Hematopoietic multipotent progenitor cell treated with erythropoietin and hydrocortisone succinate and interleukin-3 and kit ligand, for 17 days (in vitro differentiated cells): ENCODE data around the gene REEP1.
"Not testable (repeated sequence)": the region's sequence is repeated elsewhere in the genome, so short reads cannot be mapped to it uniquely, and the experiment has no call there.

Experiments
- DNase-seq: peaks from one replicate; pipeline ENCODE4 v3.0.0-alpha.2; 2015; ENCODE audit warnings: low spot score

REEP1 gene

GRCh38 chr2:86283411-86284030 lies 53.9 kb downstream of the REEP1 start:
- DNase-seq: no peak

DNA sequence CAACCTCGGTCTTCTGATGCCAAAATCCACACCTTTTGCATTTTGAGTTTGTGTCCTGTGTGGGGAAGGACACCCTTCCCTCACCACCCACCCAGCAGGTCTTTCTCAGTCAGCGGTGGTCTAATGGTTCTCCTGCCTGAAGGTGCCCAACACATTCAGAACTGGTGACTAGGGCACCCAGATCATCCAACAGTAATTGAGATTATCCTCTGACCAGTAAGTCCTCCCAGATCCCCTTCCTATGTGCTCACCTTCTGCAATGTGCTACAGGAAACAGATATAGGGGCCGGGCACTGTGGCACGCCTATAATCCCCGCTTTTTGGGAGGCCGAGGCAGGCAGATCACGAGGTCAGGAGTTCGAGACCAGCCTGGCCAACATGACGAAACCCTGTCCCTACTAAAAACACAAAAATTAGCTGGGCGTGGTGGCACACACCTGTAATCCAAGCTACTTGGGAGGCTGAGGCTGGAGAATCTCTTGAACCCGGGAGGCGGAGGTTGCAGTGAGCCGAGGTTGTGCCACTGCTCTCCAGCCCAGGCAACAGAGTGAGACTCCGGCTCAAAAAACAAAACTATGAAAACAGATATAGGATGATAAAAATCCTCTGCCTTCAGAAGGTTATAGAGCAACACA lies 56.2 kb downstream of the REEP1 start:
- no peak for DNase-seq

- DNase-seq: no peak
Measured at GRCh38 chr2:86280191-86280667, 57.2 kb downstream of the REEP1 start.

- no peak for DNase-seq
Measured at GRCh38 chr2:86275962-86276361, 61.5 kb downstream of the REEP1 start.

DNA sequence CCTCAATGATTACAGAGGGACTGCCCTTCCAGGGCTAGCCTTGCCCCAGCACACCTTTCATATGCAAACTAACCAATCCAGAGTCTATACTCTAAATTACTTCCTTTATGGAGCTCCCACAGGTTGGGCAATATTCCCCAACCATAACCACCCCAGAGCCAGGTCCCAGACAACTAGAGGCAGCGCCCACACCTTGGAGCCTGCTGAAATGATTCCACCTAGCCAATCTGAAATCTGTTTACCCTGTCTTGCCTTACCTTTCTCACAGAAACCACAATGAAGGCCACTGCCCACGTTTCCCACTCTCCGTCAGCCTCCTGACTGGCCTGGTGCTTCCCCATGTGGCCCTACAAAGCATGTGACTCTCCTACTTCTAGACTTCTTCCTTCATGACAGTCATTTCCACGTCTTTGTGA lies 62.0 kb downstream of the REEP1 start:
- DNase-seq: no peak

- no peak for DNase-seq
Measured at GRCh38 chr2:86274918-86275275, 62.5 kb downstream of the REEP1 start.

GRCh38 chr2:86274265-86274917 lies 63.0 kb downstream of the REEP1 start:
- DNase-seq: no peak

DNA sequence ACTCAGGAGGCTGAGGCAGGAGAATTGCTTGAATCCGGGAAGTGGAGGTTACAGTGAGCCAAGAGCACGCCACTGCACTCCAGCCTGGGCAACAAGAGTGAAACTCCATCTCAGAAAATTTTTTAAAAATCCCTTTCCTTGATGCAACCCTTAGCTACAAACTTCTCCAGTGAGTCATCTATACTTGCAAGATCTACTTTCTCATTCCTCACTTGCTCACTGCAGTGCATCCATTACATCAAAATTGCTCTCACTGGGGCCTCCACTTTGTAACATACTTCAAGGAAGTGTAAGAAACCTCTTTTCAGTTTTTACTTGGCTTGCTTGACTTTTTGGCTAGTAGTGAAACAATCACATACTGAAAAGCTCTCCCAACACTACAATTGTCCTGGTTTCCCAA lies 65.3 kb downstream of the REEP1 start:
- no peak for DNase-seq

DNA sequence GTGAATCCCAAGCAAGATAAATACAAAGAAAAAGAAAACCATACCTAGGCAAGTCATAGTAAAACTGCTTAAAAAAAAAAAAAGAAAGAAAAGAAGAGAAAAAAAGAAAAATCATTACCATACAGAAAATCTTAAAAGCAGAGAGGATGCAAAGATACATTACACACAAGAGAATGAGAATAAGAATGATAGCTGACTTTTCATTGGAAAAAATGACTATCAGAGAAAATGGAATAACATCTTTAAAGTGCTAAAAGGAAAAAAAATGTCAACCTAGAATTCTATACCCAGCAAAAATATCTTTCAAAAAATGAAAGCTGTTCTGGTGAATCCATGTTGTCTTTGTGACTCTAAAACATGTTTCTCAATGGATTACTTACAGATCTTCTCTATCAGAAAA lies 66.2 kb downstream of the REEP1 start:
- DNase-seq: no peak

GRCh38 chr2:86263956-86264355 lies 73.5 kb downstream of the REEP1 start:
- no peak for DNase-seq

DNA sequence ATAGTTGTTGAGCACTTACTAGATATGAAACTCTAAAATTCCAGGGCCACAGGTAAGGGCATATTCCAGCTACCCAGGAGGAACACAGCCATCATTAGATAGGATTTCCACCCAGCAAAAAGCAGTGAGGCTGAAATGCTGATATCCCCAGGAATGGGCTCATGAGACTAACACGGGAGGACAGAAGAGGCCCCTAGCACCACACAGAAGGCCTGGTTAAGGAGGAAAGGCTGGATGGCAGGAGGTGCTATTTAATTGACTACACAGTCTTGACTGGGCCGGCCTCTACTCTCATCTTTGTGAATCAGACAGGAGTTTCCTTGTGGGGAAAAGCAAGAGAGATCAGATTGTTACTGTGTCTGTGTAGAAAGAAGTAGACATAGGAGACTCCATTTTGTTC lies 76.4 kb downstream of the REEP1 start:
- no peak for DNase-seq

DNA sequence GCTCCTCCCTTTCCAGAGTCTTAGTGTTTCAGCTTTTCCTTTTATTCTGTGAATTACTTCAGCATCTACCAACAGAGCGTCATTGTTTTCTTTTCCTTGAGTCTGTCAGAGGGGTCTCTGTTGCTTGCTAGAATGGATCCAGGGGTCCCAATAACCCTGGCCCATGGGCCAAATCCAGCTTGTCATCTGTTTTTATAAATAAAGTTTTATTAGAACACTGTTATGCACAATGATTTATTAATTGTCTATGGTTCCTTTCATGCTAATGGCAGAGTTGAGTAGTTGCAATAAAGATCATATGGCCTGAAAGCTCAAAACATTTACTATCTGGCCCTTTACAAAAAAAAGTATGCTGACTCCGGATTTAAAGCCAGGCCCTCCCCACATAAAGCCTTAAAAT lies 79.3 kb downstream of the REEP1 start:
- no peak for DNase-seq

DNA sequence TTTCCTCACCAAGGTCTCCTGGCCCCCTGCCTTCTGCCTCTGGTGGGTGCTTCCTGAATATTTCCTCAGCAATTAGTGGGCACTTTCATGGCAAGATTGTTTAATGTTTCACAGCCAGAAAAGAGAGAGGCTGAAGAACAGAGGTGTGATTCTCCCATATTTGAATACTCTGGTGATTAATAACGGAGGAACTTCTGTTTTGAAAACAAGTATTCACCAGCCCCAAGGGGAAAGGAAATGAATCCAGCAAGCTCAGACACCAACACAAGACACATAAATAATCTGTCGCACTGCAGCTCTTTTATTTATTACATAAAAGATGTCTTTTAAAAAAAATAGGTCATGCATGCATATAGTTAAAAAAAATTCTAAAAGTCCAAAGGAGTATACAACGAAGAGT lies 80.4 kb downstream of the REEP1 start:
- DNase-seq: no peak

DNA sequence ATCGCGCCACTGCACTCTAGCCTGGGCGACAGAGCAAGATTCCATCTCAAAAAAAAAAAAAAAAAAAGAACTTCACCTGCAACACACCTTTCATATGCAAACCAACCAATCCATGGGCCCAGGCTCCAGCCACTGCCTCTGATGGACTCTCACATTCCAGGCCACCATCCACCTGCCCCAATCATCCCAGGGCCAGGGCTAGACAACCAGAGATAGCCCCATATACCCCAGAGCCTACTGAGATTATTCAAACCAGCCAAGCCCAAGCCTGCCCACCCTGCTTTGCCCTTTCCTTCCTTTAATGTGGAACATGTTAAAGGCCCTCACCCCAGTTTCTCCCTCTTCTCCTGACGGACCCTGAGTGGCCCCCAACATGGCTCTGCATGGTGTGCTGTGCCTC lies 81.1 kb downstream of the REEP1 start:
- DNase-seq: no peak

- no peak for DNase-seq
Measured at GRCh38 chr2:86254576-86255538, 82.6 kb downstream of the REEP1 start.

DNA sequence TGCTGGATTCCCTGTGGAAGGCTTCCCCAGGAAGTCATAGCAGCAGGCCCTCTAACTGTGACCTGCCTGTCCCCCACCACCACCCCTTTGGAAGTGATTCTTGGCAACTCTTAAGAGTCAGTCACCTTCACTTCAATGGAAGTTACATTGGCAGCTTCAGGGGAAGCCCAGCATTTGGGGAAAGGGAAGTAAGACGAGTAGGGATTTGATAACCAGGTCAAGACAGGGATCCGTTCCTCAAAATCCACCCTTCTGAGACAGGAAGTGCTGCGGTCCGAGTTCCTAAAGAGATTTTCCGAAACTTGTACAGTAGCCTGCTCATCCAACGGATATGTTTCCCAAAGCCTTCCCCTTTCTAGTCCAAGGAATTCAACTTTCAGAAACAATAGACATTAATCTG lies 84.0 kb downstream of the REEP1 start:
- no peak for DNase-seq

- no peak for DNase-seq
Measured at GRCh38 chr2:86251840-86252266, 85.6 kb downstream of the REEP1 start.

DNA sequence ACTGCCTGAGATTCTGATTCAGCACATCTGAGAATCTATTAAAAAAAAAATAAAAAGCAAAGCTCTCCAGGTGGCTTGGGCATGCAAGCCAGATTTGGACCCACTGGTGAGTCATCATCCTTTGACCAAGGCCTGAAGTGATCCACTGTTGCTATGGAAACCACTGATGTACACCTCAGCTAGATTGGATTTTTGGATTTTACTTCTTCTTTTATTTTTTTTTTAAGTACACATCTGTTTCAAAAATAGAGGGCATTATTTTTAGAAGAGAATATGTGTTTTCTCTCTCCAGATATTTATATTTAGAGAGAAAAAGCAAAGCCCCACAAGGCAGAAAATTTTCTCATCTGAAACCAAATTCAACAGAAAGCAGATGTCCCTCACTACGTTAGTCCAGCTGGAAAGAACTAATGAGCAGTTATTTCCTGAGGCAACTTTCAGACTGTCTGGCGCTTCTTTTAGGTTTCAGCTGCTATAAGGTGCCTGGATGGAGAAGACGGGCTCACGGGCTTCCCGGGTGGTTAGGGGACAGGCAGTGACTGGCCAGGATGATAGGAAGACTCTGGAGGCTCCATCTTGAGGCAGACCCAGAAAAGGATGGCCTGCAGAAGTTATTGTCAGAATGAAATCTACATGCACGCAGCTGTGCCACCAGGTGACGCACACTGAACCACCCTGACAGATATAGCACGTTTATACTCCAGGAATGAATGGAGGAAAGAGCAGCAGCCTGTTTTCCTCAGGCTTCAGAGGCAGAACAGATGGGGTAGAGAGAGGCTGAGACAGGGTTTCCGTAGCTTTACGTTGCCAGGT lies 87.6 kb downstream of the REEP1 start:
- no peak for DNase-seq

DNA sequence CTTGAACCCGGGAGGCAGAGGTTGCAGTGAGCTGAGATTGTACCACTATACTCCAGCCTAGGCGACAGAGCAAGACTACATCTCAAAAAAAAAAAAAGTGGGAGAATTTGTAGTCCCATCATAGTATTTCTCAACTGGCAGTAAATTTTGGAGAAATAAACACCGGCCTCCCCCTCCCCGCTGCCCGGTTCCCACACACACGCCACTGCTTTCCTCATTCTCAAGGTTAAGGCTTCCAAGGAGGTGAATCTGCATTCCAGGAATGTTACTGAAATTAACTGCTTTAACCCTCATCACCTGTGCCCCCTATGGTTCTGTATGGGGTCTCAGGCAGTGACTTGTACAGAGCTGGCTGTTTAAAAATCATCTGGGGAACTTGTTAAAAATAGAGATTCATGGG lies 88.2 kb downstream of the REEP1 start:
- DNase-seq: no peak

GRCh38 chr2:86245222-86245621 lies 92.2 kb downstream of the REEP1 start:
- DNase-seq: not testable (repeated sequence)

- not testable (repeated sequence) for DNase-seq
Measured at GRCh38 chr2:86244781-86245180, 92.6 kb downstream of the REEP1 start.
